PFSK-1 (cell line): ENCODE data around the gene PAX2.

Experiments used
- POLR2AphosphoS5 ChIP-seq: IDR thresholded peaks from 2 replicates; pipeline ENCODE4 v1.6.1; 2012; ENCODE audit warnings: low read depth, mild to moderate bottlenecking, control low read depth, low read length, moderate library complexity
- TF ChIP-seq, protein P1 (sequence below), 2 experiments: IDR thresholded peaks; 2 replicates each; pipeline versions ENCODE4 v1.6.1 to v1.8.0; 2011 to 2012; ENCODE audit warnings: low read depth in 2 of 2, low read length in 2 of 2, control low read depth in 1 of 2, inconsistent platforms in 1 of 2, mild to moderate bottlenecking in 1 of 2, moderate library complexity in 1 of 2; ENCODE audit not compliant: insufficient read depth in 1 of 2

DNA sequence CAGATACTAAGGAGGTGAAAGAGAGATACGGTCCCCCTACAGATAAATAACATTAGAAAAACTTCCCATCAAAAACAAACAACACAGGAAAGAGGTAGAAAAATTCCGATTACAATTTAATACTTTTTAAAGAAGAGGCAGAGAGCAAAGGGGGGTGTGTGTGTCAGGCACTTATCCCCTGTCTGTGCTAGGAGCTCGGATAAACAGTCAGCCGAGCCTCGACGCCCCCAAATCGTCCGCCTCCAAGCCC lies 3.6 kb downstream of the PAX2 start:
- TF ChIP-seq POLR2AphosphoS5, result no peak
- TF ChIP-seq, protein P1, sequence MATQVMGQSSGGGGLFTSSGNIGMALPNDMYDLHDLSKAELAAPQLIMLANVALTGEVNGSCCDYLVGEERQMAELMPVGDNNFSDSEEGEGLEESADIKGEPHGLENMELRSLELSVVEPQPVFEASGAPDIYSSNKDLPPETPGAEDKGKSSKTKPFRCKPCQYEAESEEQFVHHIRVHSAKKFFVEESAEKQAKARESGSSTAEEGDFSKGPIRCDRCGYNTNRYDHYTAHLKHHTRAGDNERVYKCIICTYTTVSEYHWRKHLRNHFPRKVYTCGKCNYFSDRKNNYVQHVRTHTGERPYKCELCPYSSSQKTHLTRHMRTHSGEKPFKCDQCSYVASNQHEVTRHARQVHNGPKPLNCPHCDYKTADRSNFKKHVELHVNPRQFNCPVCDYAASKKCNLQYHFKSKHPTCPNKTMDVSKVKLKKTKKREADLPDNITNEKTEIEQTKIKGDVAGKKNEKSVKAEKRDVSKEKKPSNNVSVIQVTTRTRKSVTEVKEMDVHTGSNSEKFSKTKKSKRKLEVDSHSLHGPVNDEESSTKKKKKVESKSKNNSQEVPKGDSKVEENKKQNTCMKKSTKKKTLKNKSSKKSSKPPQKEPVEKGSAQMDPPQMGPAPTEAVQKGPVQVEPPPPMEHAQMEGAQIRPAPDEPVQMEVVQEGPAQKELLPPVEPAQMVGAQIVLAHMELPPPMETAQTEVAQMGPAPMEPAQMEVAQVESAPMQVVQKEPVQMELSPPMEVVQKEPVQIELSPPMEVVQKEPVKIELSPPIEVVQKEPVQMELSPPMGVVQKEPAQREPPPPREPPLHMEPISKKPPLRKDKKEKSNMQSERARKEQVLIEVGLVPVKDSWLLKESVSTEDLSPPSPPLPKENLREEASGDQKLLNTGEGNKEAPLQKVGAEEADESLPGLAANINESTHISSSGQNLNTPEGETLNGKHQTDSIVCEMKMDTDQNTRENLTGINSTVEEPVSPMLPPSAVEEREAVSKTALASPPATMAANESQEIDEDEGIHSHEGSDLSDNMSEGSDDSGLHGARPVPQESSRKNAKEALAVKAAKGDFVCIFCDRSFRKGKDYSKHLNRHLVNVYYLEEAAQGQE (IDR thresholded peaks at IDR 0.05; ENCODE audit: insufficient read depth in 1 of 2, low read depth in 2 of 2, low read length in 2 of 2), result no peak
